ENCODE data around the gene GUCY2D. TPM values are rescaled to one million over a fixed set of nuclear protein-coding genes. Genes with fewer than 3 reads are reported as not detected.

Gene GUCY2D
- total RNA-seq, 4 donors from 2014 or later, result 0.30 TPM; not detected in 3

DNA sequence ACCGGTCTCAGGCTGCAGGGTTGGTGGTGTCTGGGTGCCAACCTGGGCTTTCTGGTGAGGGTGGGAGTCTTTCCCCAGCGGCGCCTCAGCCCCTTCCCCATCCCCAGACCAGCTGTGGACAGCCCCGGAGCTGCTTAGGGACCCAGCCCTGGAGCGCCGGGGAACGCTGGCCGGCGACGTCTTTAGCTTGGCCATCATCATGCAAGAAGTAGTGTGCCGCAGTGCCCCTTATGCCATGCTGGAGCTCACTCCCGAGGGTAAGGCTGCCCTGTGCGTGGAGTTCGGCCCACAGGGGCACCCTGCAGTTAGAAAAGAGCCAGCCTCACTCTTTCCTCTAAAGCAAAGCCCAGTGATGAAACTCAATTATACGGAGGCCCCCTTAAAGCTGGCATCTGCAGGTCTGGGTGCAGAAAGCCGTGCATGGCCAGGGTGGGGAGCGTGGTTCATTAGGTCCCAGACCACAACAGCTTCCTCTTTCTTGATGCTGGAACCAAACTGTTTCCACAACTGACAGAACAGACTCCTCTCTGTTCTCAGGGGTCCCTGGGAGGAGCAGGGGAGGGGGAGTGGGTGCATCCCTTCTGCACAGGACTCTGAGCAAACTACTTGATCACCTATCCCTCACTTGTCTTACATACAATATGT lies 10.7 kb downstream of the GUCY2D start:
- TF ChIP-seq POLR2A (IDR thresholded peaks at IDR 0.05), result no peak
- TF ChIP-seq, protein P1, sequence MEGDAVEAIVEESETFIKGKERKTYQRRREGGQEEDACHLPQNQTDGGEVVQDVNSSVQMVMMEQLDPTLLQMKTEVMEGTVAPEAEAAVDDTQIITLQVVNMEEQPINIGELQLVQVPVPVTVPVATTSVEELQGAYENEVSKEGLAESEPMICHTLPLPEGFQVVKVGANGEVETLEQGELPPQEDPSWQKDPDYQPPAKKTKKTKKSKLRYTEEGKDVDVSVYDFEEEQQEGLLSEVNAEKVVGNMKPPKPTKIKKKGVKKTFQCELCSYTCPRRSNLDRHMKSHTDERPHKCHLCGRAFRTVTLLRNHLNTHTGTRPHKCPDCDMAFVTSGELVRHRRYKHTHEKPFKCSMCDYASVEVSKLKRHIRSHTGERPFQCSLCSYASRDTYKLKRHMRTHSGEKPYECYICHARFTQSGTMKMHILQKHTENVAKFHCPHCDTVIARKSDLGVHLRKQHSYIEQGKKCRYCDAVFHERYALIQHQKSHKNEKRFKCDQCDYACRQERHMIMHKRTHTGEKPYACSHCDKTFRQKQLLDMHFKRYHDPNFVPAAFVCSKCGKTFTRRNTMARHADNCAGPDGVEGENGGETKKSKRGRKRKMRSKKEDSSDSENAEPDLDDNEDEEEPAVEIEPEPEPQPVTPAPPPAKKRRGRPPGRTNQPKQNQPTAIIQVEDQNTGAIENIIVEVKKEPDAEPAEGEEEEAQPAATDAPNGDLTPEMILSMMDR (IDR thresholded peaks at IDR 0.05), result no peak
- TF ChIP-seq EP300 (IDR thresholded peaks at IDR 0.05), result no peak
- H3K9me3 ChIP-seq, result no peaks in the 10 kb centered on the region
- H3K27ac ChIP-seq, result no peak overlapping the region
- DNase-seq (ENCODE audit: low spot score in 2 of 2), result no peak
- H3K36me3 ChIP-seq, result no peaks in the 10 kb centered on the region
- H3K4me1 ChIP-seq, result peaks cover 0 to 15% (median 8%) of the 10 kb centered on the region in 4 donors
- H3K4me3 ChIP-seq, result no peak overlapping the region
- 69 to 71% methylated on average over 10 to 16 of the region's 17 CpGs for WGBS, 2 donors
- peaks cover 0 to 55% of the 10 kb centered on the region in 2 donors for H3K27me3 ChIP-seq

DNA sequence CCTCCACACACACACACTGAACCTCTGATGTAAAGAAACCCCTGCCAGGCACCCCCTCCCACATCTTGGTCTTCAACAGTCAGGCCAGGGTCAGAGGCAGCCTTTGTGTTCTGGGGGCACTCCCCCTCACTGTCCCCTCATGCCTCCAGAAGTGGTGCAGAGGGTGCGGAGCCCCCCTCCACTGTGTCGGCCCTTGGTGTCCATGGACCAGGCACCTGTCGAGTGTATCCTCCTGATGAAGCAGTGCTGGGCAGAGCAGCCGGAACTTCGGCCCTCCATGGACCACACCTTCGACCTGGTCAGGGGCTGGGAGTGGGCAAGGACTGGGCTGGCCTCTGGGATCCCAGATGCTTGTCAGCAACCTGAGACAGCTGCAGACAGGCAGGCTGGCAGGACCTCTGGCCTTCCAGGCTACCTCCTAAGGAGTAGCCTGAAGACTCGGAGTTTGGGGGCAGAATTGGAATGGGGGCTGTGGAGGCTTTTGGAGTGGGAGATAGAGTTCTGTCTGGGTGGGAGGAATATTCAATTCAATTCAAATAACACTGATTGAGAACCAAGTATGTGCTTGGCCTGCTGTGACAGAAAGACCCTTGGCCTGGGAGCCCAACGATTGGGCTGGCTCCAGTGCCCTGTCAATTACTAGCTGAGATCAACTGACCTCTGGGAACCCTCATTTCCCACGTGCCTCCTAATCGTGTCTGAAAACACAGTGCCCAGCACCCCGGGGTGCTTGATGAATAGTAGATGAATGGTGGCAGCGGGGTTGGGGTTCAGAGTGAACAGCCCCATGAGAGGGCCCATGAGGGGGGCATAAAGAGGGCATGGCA lies 11.5 kb downstream of the GUCY2D start:
- peaks cover 0 to 53% of the 10 kb centered on the region in 2 donors for H3K27me3 ChIP-seq
- no peak for DNase-seq (ENCODE audit: low spot score in 2 of 2)

DNA sequence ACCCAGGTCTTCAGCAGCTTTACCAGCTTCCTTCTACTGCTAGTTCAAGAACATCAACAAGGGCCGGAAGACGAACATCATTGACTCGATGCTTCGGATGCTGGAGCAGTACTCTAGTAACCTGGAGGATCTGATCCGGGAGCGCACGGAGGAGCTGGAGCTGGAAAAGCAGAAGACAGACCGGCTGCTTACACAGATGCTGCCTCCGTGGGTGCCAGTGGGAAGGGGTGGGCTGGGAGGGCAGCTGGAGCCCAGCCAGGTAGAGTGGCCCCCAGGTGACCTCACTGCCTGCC lies 12.1 kb downstream of the GUCY2D start:
- no peak for TF ChIP-seq EP300 (IDR thresholded peaks at IDR 0.05)
- TF ChIP-seq, protein P1 (IDR thresholded peaks at IDR 0.05), result no peak
- no peak for TF ChIP-seq POLR2A (IDR thresholded peaks at IDR 0.05)
- H3K27ac ChIP-seq, result no peak overlapping the region
- 90 to 92% methylated on average over 9 of the region's 9 CpGs for WGBS, 2 donors
- peaks cover 0 to 53% of the 10 kb centered on the region in 2 donors for H3K27me3 ChIP-seq
- H3K4me1 ChIP-seq, result peaks cover 0 to 15% (median 8%) of the 10 kb centered on the region in 4 donors
- H3K9me3 ChIP-seq, result no peaks in the 10 kb centered on the region
- H3K36me3 ChIP-seq, result no peaks in the 10 kb centered on the region
- no peak overlapping the region for H3K4me3 ChIP-seq
- DNase-seq (ENCODE audit: low spot score in 2 of 2), result no peak

More for the DNA sequence above, 11.5 kb downstream of the GUCY2D start:
- Histone ChIP-seq H3K9me3 (no peaks in the 10 kb centered on the region), H3K4me1 (peaks cover 0 to 15% (median 8%) of the 10 kb centered on the region in 4 donors), H3K4me3 (no peak overlapping the region), H3K36me3 (no peaks in the 10 kb centered on the region), H3K27ac (no peak overlapping the region)
- 79 to 81% methylated on average over 11 to 12 of the region's 12 CpGs for WGBS, 2 donors
- TF ChIP-seq, protein P1 (IDR thresholded peaks at IDR 0.05), result no peak
- TF ChIP-seq POLR2A (IDR thresholded peaks at IDR 0.05), result no peak
- TF ChIP-seq EP300 (IDR thresholded peaks at IDR 0.05), result no peak

DNA sequence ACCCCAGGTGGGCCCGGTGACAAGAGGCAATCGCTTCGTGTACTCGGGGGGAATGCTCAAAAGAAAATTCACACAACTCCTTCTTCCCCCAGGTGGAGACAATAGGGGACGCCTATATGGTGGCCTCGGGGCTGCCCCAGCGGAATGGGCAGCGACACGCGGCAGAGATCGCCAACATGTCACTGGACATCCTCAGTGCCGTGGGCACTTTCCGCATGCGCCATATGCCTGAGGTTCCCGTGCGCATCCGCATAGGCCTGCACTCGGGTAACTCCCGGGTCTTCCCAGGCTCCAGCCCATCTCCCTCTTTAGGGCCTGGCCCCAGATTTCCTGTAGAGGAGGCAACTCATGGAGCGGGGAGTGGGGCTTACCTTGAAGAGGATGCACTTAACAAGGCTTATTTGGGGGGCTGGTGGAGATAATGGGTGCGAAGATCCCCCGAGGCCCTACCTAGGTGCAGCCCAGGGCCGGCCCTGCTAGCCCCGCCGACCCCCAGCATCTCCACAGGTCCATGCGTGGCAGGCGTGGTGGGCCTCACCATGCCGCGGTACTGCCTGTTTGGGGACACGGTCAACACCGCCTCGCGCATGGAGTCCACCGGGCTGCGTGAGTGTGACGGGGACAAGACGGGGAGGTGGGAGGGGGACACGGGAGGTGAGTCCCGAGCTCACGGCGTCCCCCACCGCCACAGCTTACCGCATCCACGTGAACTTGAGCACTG lies 13.0 kb downstream of the GUCY2D start:
- Histone ChIP-seq H3K36me3 (no peaks in the 10 kb centered on the region), H3K4me1 (peaks cover 0 to 15% (median 8%) of the 10 kb centered on the region in 4 donors), H3K4me3 (peak overlapping the region in 2 of 4 donors; percentile 39 to 46), H3K27me3 (peaks cover 0 to 53% of the 10 kb centered on the region in 2 donors), H3K27ac (no peak overlapping the region), H3K9me3 (no peaks in the 10 kb centered on the region)
- 83 to 90% methylated on average over 23 to 26 of the region's 44 CpGs for WGBS, 2 donors
- DNase-seq (ENCODE audit: low spot score in 2 of 2), result no peak
- TF ChIP-seq, protein P1 (IDR thresholded peaks at IDR 0.05), result no peak
- TF ChIP-seq POLR2A (IDR thresholded peaks at IDR 0.05), result no peak
- no peak for TF ChIP-seq EP300 (IDR thresholded peaks at IDR 0.05)

All from tibial nerve (tissue), 4 donors.